GM18873 (cell line): ENCODE data around the gene TRMT61A.
A peak's percentile ranks its signal among the peaks of the same experiment; 100 is the strongest.

ENCODE experiments used
- ATAC-seq: cut with Tn5 transposase; IDR thresholded peaks from one replicate; pipeline ENCODE4 v1.9.1; 2021; ENCODE audit warnings: mild to moderate bottlenecking, moderate library complexity, moderate number of reproducible peaks; ENCODE audit not compliant: unreplicated experiment, low FRiP score

TRMT61A gene

DNA sequence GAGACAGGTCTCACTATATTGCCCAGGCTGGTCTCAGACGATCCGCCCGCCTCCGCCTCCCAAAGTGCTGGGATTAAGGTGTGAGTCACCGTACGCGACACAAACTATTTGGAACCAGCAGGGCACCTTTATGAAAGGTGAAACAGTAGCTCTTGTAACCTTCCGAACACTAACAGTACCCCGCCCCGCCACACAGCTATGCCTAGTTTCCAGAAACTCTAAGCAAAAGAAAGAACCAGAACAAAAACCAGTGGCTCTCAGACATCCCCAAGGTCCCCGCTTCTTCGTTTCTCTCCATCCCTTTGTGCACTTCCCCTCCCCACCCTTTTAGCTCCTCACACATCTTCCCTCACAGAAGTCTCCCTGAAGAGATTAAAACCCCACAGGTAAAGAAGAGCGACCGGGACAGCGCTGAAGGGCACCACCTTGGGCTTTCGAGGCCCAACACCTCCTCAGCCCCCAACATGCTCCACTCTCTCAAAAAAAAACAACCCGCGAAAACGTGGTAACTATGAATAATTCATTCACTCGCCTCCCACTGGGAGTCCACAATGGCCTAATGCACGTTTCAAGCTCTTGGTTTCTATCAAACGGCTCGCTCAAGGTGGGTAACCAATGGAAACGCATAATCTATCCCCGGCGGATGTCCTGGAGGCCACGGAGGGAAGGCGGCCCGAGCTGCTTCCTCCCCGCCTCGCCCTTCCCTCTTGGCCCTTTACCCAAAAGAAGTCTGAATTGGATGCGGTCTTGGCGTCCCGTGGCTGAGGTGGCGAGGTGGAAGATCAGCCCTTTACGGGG lies 32.6 kb downstream of the TRMT61A start:
- peak; percentile 10 for ATAC-seq

GRCh38 chr14:103562179-103562428 lies 33.1 kb downstream of the TRMT61A start:
- peak; percentile 4 for ATAC-seq

DNA sequence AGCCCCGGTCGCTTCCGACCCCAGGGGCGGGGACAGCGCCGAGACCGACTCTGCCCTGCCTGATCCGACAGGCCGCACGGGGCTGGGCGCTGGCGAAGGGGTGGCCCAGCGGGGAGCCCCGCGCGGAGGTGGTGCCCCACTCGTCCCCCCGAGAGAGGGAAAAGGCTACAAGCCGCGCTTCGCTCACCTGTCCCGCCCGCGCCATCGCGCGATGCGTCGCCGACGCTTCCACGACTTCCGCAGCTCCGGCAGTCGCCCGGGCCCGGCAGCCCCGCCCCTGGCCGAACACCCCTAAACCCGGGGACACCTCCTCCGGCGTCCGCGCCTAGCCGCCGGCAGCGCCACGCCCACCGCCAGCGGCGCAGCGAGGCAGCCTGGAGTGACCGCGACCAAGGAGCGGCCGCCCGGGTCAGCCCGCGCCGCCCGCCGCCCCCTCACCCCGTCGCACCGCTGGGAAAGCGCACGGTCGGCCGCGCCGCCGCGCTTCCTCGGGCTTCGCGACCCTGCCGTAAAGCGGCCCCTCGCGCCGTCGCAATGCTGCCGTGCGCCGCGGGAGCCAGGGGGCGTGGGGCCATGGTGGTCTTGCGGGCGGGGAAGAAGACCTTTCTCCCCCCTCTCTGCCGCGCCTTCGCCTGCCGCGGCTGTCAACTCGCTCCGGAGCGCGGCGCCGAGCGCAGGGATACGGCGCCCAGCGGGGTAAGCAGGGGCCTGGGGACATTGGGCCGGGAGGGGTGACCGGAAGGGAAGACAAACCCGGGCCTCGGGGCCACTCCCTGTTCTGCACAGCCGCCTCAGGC lies 33.6 kb downstream of the TRMT61A start, which contains the start of the genes BAG5 and COA8:
TSS of gene BAG5 (minus strand) at position 229 of the 797 bp plus-strand sequence. CDS start 1,493 bp downstream, outside the sequence.
TSS of gene COA8 (plus strand) at position 532 of the 797 bp plus-strand sequence. CDS start at position 574, 42 bp downstream.
- ATAC-seq = peak; percentile 57

DNA sequence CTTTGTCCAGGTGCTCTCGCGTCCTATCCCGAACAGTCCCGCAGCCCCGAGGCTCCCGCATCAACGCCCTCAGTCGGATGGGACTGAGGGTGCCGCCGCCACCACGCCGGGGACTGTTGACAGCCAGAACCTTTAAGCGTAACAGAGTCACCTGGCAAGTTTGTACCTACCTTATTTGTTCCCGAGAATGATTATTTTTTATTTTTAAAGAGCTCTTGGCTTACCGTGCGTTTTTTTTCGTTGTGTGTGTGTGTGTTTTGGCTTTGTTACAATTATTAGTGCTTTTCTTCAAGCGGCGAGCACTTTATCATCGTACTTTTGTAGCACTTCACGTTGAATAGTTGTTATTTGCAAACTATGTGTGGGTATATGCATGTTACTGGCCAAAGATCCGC lies 34.2 kb downstream of the TRMT61A start:
- no peak for ATAC-seq

DNA sequence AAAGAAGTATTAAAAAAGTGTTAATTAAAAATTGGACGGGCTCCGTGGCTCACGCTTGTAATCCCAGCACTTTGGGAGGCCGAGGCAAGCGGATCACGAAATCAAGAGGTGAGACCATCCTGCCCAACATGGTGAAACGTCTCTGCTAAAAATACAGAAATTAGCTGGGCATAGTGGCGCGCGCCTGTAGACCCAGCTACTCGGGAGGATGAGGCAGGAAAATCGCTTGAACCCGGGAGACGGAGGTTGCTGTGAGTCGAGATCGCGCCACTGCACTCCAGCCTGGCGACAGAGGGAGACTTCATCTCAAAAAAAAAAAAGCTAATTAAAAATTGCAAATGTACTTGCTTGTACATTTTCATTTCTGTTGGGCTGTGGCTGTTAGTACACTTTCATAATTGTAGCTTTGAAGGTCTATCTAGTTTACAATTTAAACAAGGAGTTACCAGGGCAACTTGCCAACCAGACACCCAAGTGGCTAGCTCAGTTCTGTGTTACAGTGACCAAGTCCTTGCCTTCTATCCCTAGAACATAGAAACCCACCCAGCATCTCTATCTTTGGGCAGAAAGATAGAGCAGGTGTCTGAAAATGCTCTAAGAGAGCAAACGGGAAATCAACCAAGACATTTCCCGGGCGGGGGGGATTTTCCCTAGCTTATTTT lies 35.0 kb downstream of the TRMT61A start:
- no peak for ATAC-seq

GRCh38 chr14:103568952-103569351 lies 40.0 kb downstream of the TRMT61A start:
- no peak for ATAC-seq

GRCh38 chr14:103569408-103569807 lies 40.4 kb downstream of the TRMT61A start:
- ATAC-seq = no peak

DNA sequence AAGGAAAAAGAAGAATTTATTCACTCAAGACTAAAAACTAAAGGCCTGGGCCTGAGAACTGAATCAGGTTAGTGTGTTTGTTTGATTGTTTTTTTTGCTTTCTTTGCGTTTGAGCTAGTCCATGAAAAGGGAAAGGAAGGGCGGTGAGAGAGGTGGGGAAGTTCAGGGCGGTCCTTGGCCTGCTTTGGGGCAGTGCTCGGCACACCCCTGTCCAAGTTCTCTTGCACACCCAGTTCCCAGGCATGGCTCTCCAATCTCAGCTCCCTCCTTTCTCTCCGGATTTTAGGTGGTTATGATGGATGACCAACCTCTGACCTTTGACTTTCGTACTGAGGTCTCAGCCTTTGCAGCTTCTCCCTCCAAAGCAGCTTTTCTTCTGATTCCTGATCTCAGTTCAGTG lies 45.1 kb downstream of the TRMT61A start:
- no peak for ATAC-seq

GRCh38 chr14:103574707-103575285 lies 45.8 kb downstream of the TRMT61A start:
- no peak for ATAC-seq

GRCh38 chr14:103576371-103577024 lies 47.5 kb downstream of the TRMT61A start:
- ATAC-seq = no peak

- ATAC-seq = no peak
Measured at GRCh38 chr14:103578401-103579075, 49.5 kb downstream of the TRMT61A start.

DNA sequence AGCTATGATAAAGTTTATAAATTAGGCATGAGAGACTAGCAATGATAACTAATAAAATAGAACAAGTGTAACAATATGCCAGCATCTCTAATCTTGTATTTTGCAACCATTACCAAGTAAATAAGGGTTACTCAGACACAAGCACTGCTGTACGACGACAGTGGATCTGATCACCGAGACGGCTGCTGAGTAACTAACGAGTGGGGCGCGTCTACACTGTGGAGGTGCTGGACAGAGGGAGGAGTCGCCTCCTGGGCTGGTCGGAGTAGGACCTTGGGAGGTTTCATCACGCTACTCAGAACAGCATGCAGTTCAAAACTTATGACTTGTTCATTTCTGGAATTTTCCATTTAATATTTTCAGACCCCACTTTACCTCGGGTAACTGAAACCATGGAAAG lies 52.2 kb downstream of the TRMT61A start:
- no peak for ATAC-seq

- ATAC-seq = no peak
Measured at GRCh38 chr14:103581954-103582703, 53.1 kb downstream of the TRMT61A start.

DNA sequence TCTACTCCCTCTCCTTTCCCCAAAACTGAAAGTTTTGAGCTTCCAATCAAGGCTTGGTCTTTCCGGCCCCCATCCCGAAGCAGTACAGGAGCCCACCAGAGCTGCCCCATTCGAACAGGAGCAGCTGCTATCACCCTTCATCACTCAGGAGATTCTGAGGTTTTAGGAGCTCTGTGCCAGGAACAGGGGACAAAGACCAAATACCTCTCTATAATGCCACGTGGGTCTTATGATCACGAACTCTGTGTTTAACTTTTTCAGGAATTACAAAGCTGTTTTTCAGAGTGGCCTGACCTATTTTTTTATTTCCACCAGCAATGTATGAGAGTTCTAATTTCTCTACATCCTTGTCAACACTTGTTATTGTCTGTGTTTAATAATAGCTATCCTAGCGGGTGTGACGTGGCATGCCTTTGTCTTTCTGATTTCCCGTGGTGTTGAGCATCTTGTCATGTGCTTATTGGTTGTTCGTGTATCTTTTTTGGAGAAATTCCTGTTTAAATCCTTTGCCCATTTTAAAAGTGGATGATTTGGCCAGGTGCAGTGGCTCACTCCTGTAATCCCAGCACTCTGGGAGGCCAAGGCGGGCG lies 55.4 kb downstream of the TRMT61A start:
- ATAC-seq = no peak
